Activated CD8-positive, alpha-beta T cell treated with anti-CD3 and anti-CD28 coated beads for 36 hours (primary cell): ENCODE results near the gene IVNS1ABP. TPM values are rescaled to one million over a fixed set of nuclear protein-coding genes. Genes with fewer than 3 reads are reported as not detected.

Source experiments
- ATAC-seq: fragments of 200-7000 bp; cut with Tn5 transposase; one replicate; pipeline ENCODE4 v1.10.0; 2021; ENCODE audit warnings: mild to moderate bottlenecking, moderate library complexity
- CTCF ChIA-PET: fragments of 350-600 bp; sonication (Branson Sonifier 250); formaldehyde crosslinking; loops from one replicate; lab custom pipeline; 2021; ENCODE audit warnings: antibody characterized with exemption; lab: Charles Lee
- POLR2A ChIA-PET: fragments of 350-600 bp; sonication (Branson Sonifier 250); formaldehyde crosslinking; loops from one replicate; lab custom pipeline; 2021; ENCODE audit warnings: antibody characterized with exemption; lab: Charles Lee
- DNase-seq: peaks from one replicate; pipeline ENCODE4 v3.0.0-alpha.2; 2020
- H3K27ac Mint-ChIP-seq: one replicate; pipeline ENCODE4 v1.8.0; 2021; ENCODE audit warnings: mild to moderate bottlenecking, mixed read lengths
- H3K27me3 Mint-ChIP-seq: one replicate; pipeline ENCODE4 v1.8.0; 2021; ENCODE audit warnings: mixed read lengths
- H3K36me3 Mint-ChIP-seq: one replicate; pipeline ENCODE4 v1.8.0; 2021; ENCODE audit warnings: low read depth, mixed read lengths
- H3K4me1 Mint-ChIP-seq: one replicate; pipeline ENCODE4 v1.8.0; 2021; ENCODE audit warnings: low read depth, mixed read lengths
- H3K4me3 Mint-ChIP-seq: one replicate; pipeline ENCODE4 v1.8.0; 2021; ENCODE audit warnings: mild to moderate bottlenecking, moderate library complexity, mixed read lengths
- H3K9me3 Mint-ChIP-seq: one replicate; pipeline ENCODE4 v1.8.0; 2021; ENCODE audit warnings: mixed read lengths
- intact Hi-C: fragments of 100-400 bp; cut with micrococcal nuclease; formaldehyde crosslinking; loops from one replicate; pipeline ENCODE4 v1.10.0; 2022
- total RNA-seq, 2 experiments: library from RNA; stranded (reverse); gene quantifications; one replicate each; pipeline ENCODE4 v1.2.3, GENCODE V29; 2021
- TF ChIP-seq, protein P1 (sequence below): fragments of 200-600 bp; IDR thresholded peaks from one replicate; pipeline ENCODE4 v1.8.0; 2022; ENCODE audit warnings: antibody characterized with exemption, mild to moderate bottlenecking

IVNS1ABP gene
- total RNA-seq, 2 experiments from 2014 or later = 244 to 256 TPM

DNA sequence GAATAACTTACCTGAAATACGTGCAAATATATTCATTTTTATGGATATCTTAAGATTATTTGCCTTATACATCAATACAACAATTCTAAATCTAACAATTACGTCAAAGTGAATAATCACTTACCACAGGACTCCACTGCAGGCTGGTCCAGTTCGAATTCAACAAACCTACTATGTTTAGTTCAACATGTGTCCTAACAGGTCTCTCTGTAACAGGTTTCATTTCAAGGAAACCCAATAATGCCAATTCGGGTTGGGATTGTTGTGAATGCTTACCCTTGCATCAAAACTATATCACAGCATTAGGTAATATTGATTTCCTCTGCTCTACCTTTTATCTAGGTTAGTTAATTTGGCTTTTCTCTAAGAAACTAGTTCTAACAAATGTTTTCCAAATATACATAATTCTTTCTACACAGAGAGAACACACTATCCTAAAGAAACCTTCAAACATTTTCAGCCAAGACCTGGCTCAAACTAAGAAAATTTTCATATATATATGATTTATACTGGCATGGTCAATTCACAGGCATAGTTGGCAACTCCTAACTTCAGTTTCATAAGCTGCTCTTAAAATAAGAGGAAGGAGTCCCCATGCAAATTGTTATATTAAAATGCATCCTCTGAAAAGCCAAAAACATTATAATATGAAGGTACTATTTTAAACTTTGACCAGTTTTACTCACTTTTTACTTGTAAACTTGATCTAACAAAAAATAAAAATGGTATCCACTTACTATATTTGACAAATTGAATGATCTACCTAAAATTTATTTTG lies 4.5 kb downstream of the IVNS1ABP start:
- POLR2A ChIA-PET = interaction anchor here (0.7 to 1.5 kb wide), 2 partner anchors 21 to 357 kb away, joined by 3 to 6 read pairs; no protein-coding TSS in a partner anchor
- TF ChIP-seq, protein P1, sequence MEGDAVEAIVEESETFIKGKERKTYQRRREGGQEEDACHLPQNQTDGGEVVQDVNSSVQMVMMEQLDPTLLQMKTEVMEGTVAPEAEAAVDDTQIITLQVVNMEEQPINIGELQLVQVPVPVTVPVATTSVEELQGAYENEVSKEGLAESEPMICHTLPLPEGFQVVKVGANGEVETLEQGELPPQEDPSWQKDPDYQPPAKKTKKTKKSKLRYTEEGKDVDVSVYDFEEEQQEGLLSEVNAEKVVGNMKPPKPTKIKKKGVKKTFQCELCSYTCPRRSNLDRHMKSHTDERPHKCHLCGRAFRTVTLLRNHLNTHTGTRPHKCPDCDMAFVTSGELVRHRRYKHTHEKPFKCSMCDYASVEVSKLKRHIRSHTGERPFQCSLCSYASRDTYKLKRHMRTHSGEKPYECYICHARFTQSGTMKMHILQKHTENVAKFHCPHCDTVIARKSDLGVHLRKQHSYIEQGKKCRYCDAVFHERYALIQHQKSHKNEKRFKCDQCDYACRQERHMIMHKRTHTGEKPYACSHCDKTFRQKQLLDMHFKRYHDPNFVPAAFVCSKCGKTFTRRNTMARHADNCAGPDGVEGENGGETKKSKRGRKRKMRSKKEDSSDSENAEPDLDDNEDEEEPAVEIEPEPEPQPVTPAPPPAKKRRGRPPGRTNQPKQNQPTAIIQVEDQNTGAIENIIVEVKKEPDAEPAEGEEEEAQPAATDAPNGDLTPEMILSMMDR = no peak
- no peaks in the 10 kb centered on the region for H3K9me3 Mint-ChIP-seq
- peaks cover 37% of the 10 kb centered on the region for H3K4me1 Mint-ChIP-seq
- CTCF ChIA-PET = interaction anchor here (2.6 kb wide), 1 partner anchor 358 kb away, joined by 8 read pairs; no protein-coding TSS in a partner anchor
- intact Hi-C loops = no loop called here
- H3K27me3 Mint-ChIP-seq = no peaks in the 10 kb centered on the region
- ATAC-seq (no peak), DNase-seq (no peak)
- peak overlapping the region; percentile 97 for H3K4me3 Mint-ChIP-seq
- H3K27ac Mint-ChIP-seq = no peak overlapping the region
- H3K36me3 Mint-ChIP-seq = peaks cover 62% of the 10 kb centered on the region

DNA sequence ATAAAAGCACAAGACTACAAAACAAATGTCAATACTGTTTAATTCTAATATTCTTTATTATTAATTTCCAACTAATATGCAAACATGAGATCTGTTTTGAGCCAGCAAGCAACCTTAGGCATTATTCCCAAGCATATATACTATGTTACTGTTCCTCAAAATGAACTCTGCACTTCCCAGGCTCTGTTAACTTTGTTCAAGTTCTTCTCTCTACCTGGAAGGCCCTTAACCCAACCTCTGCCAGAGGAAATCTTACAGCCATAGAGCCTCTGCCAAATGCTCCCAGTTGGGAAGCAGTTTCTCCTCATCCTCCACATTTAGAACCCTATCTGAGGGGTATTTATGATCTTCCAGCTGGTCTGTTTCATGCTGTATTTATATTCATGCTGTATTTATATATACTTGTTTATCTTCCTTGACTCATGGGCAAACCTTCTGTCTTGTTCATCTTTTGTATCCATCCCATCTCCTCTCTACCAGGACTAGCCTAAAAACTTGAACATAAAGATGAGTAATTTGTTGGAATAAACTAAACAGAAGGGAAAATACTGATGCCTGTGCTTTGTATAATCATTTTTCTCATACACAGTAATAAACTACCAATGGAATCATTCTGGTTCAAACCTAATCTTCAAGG lies 5.3 kb downstream of the IVNS1ABP start:
- intact Hi-C loops = no loop called here
- Mint-ChIP-seq H3K9me3 (no peaks in the 10 kb centered on the region), H3K36me3 (peaks cover 68% of the 10 kb centered on the region), H3K4me3 (peak overlapping the region; percentile 97), H3K27ac (peak overlapping the region; percentile 73), H3K4me1 (peaks cover 37% of the 10 kb centered on the region), H3K27me3 (no peaks in the 10 kb centered on the region)
- DNase-seq (no peak), ATAC-seq (no peak)
- ChIA-PET POLR2A (no interaction called here), CTCF (interaction anchor here (2.6 kb wide), 1 partner anchor 359 kb away, joined by 8 read pairs; no protein-coding TSS in a partner anchor)
- TF ChIP-seq, protein P1 = no peak

DNA sequence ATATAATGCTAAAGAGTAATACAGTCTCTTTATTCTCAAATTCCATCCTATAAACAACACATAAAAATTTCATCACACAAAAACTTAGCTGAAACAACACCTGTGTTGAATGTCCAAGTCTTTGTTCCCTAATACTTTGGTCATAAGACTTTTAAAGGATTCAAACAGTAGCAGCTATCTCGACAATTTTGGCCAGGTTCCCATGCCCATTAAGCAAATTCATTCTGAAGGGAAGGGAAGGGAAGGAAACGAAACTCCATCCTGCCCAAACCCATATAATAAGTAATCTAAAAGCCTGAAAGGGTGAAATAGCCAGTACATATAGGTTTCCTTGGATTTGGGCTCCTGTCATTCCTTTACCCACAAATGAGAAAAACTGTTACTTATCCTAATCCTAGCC lies 7.5 kb downstream of the IVNS1ABP start:
- Mint-ChIP-seq H3K4me3 (no peak overlapping the region), H3K9me3 (no peaks in the 10 kb centered on the region), H3K27me3 (no peaks in the 10 kb centered on the region), H3K27ac (no peak overlapping the region), H3K4me1 (peaks cover 36% of the 10 kb centered on the region), H3K36me3 (peaks cover 70% of the 10 kb centered on the region)
- ChIA-PET POLR2A (interaction anchor here (0.6 to 1.9 kb wide), 2 partner anchors 7 to 271 kb away, joined by 3 to 7 read pairs; partner anchors contain the start of gene IVNS1ABP), CTCF (no interaction called here)
- no peak for DNase-seq
- TF ChIP-seq, protein P1 = no peak
- intact Hi-C loops = no loop called here
- no peak for ATAC-seq

DNA sequence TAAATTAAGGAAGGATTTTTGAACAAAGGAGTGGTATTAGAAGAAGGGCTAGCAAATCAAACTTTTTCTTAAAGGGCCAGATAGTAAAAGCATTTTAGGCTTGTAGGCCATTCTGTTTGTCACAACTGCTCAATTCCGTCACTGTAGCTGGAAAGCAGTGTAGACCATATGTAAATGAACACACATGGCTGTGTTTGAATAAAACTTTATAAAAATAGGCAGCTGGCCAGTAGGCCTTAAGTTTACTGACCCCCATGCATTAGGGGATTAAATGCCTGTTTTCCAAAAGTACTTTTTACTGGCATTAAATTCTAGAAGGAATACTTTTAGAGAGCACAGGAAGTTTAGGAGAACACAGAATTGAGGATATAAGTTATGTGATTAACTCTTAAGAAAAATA lies 8.9 kb downstream of the IVNS1ABP start:
- POLR2A ChIA-PET = interaction anchor here (1.9 kb wide), 1 partner anchor 9 kb away, joined by 7 read pairs; the partner anchor contains the start of gene IVNS1ABP
- Mint-ChIP-seq H3K27ac (peak overlapping the region; percentile 35), H3K27me3 (no peaks in the 10 kb centered on the region), H3K4me1 (peaks cover 27% of the 10 kb centered on the region), H3K36me3 (peaks cover 65% of the 10 kb centered on the region), H3K4me3 (no peak overlapping the region), H3K9me3 (no peaks in the 10 kb centered on the region)
- intact Hi-C loops = no loop called here
- CTCF ChIA-PET = no interaction called here
- ATAC-seq (no peak), DNase-seq (no peak)
- TF ChIP-seq, protein P1 = no peak
